ENCODE data around the gene PRLH. TPM values are rescaled to one million over a fixed set of nuclear protein-coding genes. Genes with fewer than 3 reads are reported as not detected.
A peak's percentile ranks its signal among the peaks of the same experiment; 100 is the strongest.

PRLH gene
- total and polyA plus RNA-seq, 2 of the 13 experiments (the other 11 are each of a cell fraction or from before 2014, with no cell fraction given), result not detected

- TF ChIP-seq ETS1 (CRISPR knock-in tag; IDR thresholded peaks at IDR 0.05) (no peak), PAWR (CRISPR knock-in tag; IDR thresholded peaks at IDR 0.05; ENCODE audit: borderline replicate concordance) (no peak), ZNF775 (CRISPR knock-in tag; IDR thresholded peaks at IDR 0.05; ENCODE audit: borderline replicate concordance) (no peak), GTF2F1 (IDR thresholded peaks at IDR 0.05; ENCODE audit: low read length) (no peak), NFIC (IDR thresholded peaks at IDR 0.05; ENCODE audit: low read length) (no peak), ATAD3A (CRISPR knock-in tag; IDR thresholded peaks at IDR 0.05) (0 out of 2 replicates have a peak, but pooled peaks have one; percentile 1), GFI1 (CRISPR knock-in tag; IDR thresholded peaks at IDR 0.05; ENCODE audit: borderline replicate concordance) (no peak), PRMT3 (CRISPR knock-in tag; IDR thresholded peaks at IDR 0.05; ENCODE audit: borderline replicate concordance, low read depth) (no peak), CSRNP1 (CRISPR knock-in tag; IDR thresholded peaks at IDR 0.05) (no peak), FIP1L1 (IDR thresholded peaks at IDR 0.05; ENCODE audit: borderline replicate concordance, insufficient read depth, low read depth, low read length) (no peak), REXO4 (CRISPR knock-in tag; IDR thresholded peaks at IDR 0.05; ENCODE audit: borderline replicate concordance) (no peak), UBTF (CRISPR knock-in tag; IDR thresholded peaks at IDR 0.05) (no peak), ZMAT5 (CRISPR knock-in tag; IDR thresholded peaks at IDR 0.05; ENCODE audit: borderline replicate concordance, low read depth) (no peak), TBX2 (CRISPR knock-in tag; IDR thresholded peaks at IDR 0.05; ENCODE audit: borderline replicate concordance) (no peak), NR2F2 (IDR thresholded peaks at IDR 0.05; ENCODE audit: borderline replicate concordance, low read depth) (no peak), HNRNPL (IDR thresholded peaks at IDR 0.05; ENCODE audit: low read depth, low read length) (no peak), LBX2 (CRISPR knock-in tag; IDR thresholded peaks at IDR 0.05; ENCODE audit: borderline replicate concordance) (no peak), HOXA5 (CRISPR knock-in tag; IDR thresholded peaks at IDR 0.05) (no peak), ZBTB42 (CRISPR knock-in tag; IDR thresholded peaks at IDR 0.05) (no peak), JUN (CRISPR knock-in tag; IDR thresholded peaks at IDR 0.05) (no peak), U2AF2 (IDR thresholded peaks at IDR 0.05; ENCODE audit: low read depth, low read length) (no peak), GZF1 (CRISPR knock-in tag; IDR thresholded peaks at IDR 0.05) (no peak), ZNF614 (CRISPR knock-in tag; IDR thresholded peaks at IDR 0.05; ENCODE audit: borderline replicate concordance) (no peak; the same call in 1 of the 2 replicates), ZNF20 (CRISPR knock-in tag; IDR thresholded peaks at IDR 0.05) (no peak), DNMT1 (CRISPR knock-in tag; IDR thresholded peaks at IDR 0.05) (no peak)
Observed at GRCh38 chr2:237549643-237550415, 16.5 kb upstream of the PRLH start (continued).
